H9 (cell line): ENCODE measurements around the gene RNF141. TPM values are rescaled to one million over a fixed set of nuclear protein-coding genes. Genes with fewer than 3 reads are reported as not detected.

Experiments used
- DNase-seq: peaks from one replicate; pipeline ENCODE4 v3.0.0-alpha.2; 2017
- H2AFZ ChIP-seq: one replicate; pipeline ENCODE4 v1.6.1; 2013; ENCODE audit warnings: mild to moderate bottlenecking, low read length, control low read depth, moderate library complexity
- H2AK5ac ChIP-seq: 2 replicates; pipeline ENCODE4 v1.6.1; 2013; ENCODE audit warnings: low read length, control low read depth, mixed read lengths; ENCODE audit not compliant: insufficient read length
- H2BK120ac ChIP-seq: one replicate; pipeline ENCODE4 v1.6.1; 2013; ENCODE audit warnings: low read depth, mild to moderate bottlenecking, low read length, control low read depth, inconsistent platforms; ENCODE audit not compliant: poor library complexity, severe bottlenecking
- H2BK12ac ChIP-seq: 2 replicates; pipeline ENCODE4 v1.6.1; 2013; ENCODE audit warnings: low read length, control low read depth, mixed read lengths, low read depth; ENCODE audit not compliant: insufficient read length
- H2BK15ac ChIP-seq: 2 replicates; pipeline ENCODE4 v1.6.1; 2013; ENCODE audit warnings: low read depth, low read length, control low read depth
- H2BK20ac ChIP-seq: one replicate; pipeline ENCODE4 v1.6.1; 2013; ENCODE audit warnings: low read depth, mild to moderate bottlenecking, low read length, control low read depth, inconsistent platforms; ENCODE audit not compliant: poor library complexity, severe bottlenecking
- H2BK5ac ChIP-seq: 2 replicates; pipeline ENCODE4 v1.6.1; 2013; ENCODE audit warnings: low read length, control low read depth, mixed read lengths; ENCODE audit not compliant: insufficient read length
- H3K14ac ChIP-seq: 2 replicates; pipeline ENCODE4 v1.6.1; 2013; ENCODE audit warnings: low read length, control low read depth; ENCODE audit not compliant: insufficient read depth
- H3K18ac ChIP-seq: 2 replicates; pipeline ENCODE4 v1.6.1; 2013; ENCODE audit warnings: low read depth, mild to moderate bottlenecking, mixed read lengths, low read length, control low read depth; ENCODE audit not compliant: insufficient read length
- H3K23ac ChIP-seq: 2 replicates; pipeline ENCODE4 v1.6.1; 2013; ENCODE audit warnings: low read length, control low read depth, mixed read lengths, low read depth; ENCODE audit not compliant: insufficient read length
- H3K23me2 ChIP-seq: 2 replicates; pipeline ENCODE4 v1.6.1; 2013; ENCODE audit warnings: low read depth, mild to moderate bottlenecking, mixed read lengths, low read length, control low read depth; ENCODE audit not compliant: insufficient read length, poor library complexity, severe bottlenecking
- H3K27ac ChIP-seq: 2 replicates; pipeline ENCODE4 v1.5.1; 2013; ENCODE audit warnings: low read length, control low read depth, mixed read lengths, low read depth; ENCODE audit not compliant: insufficient read length
- H3K27me3 ChIP-seq: 2 replicates; pipeline ENCODE4 v1.6.1; 2013; ENCODE audit warnings: low read length, control low read depth, inconsistent platforms; ENCODE audit not compliant: insufficient read depth
- H3K4ac ChIP-seq: 2 replicates; pipeline ENCODE4 v1.6.1; 2013; ENCODE audit warnings: low read depth, mild to moderate bottlenecking, control low read depth, inconsistent platforms, low read length, moderate library complexity
- H3K4me1 ChIP-seq: 2 replicates; pipeline ENCODE4 v1.6.1; 2013; ENCODE audit warnings: low read length, control low read depth, inconsistent platforms; ENCODE audit not compliant: insufficient read depth
- H3K4me2 ChIP-seq: 2 replicates; pipeline ENCODE4 v1.6.1; 2013; ENCODE audit warnings: low read length, control low read depth, mixed read lengths; ENCODE audit not compliant: insufficient read length, insufficient read depth
- H3K56ac ChIP-seq: 2 replicates; pipeline ENCODE4 v1.6.1; 2013; ENCODE audit warnings: low read depth, mild to moderate bottlenecking, mixed read lengths, low read length, control low read depth; ENCODE audit not compliant: insufficient read length
- H3K79me1 ChIP-seq: 2 replicates; pipeline ENCODE4 v1.6.1; 2013; ENCODE audit warnings: low read depth, mild to moderate bottlenecking, moderate library complexity, low read length, control low read depth, inconsistent platforms; ENCODE audit not compliant: insufficient read depth, poor library complexity, severe bottlenecking
- H3K79me2 ChIP-seq: 2 replicates; pipeline ENCODE4 v1.6.1; 2013; ENCODE audit warnings: low read length, control low read depth, inconsistent platforms; ENCODE audit not compliant: insufficient read depth
- H3K9ac ChIP-seq: 2 replicates; pipeline ENCODE4 v1.6.1; 2013; ENCODE audit warnings: low read length, control low read depth, mixed read lengths; ENCODE audit not compliant: insufficient read length; ENCODE audit errors: extremely low read depth
- H3K9me3 ChIP-seq: one replicate; pipeline ENCODE4 v1.6.1; 2013; ENCODE audit warnings: low read depth, low read length, inconsistent platforms; ENCODE audit not compliant: control insufficient read depth
- H3T11ph ChIP-seq: one replicate; pipeline ENCODE4 v1.6.1; 2013; ENCODE audit warnings: mild to moderate bottlenecking, low read length, control low read depth, inconsistent platforms
- H4K20me1 ChIP-seq: one replicate; pipeline ENCODE4 v1.6.1; 2013; ENCODE audit not compliant: control insufficient read depth, insufficient read length, insufficient read depth
- H4K5ac ChIP-seq: 2 replicates; pipeline ENCODE4 v1.6.1; 2013; ENCODE audit warnings: low read depth, mild to moderate bottlenecking, mixed read lengths, low read length, control low read depth; ENCODE audit not compliant: insufficient read length
- H4K8ac ChIP-seq: replicated peaks from 2 replicates; pipeline ENCODE4 v1.6.1; 2013; ENCODE audit warnings: low read length, control low read depth, mixed read lengths, low read depth; ENCODE audit not compliant: insufficient read length
- H4K91ac ChIP-seq: 2 replicates; pipeline ENCODE4 v1.6.1; 2013; ENCODE audit warnings: low read depth, mild to moderate bottlenecking, moderate library complexity, mixed read lengths, low read length, control low read depth; ENCODE audit not compliant: insufficient read length
- H3K27ac Mint-ChIP-seq, 3 experiments: 2 replicates in 2 of 3; 3 replicates in 1 of 3; pipeline ENCODE4 v1.8.0; 2020 to 2021; ENCODE audit warnings: mixed read lengths in 3 of 3, mild to moderate bottlenecking in 1 of 3, moderate library complexity in 1 of 3
- H3K27me3 Mint-ChIP-seq: 2 replicates; pipeline ENCODE4 v1.8.0; 2021; ENCODE audit warnings: low read depth, mild to moderate bottlenecking, moderate library complexity, mixed read lengths
- H3K36me3 Mint-ChIP-seq, 3 experiments: 2 replicates in 2 of 3; 3 replicates in 1 of 3; pipeline ENCODE4 v1.8.0; 2020 to 2021; ENCODE audit warnings: low read depth in 3 of 3, mixed read lengths in 3 of 3; ENCODE audit not compliant: insufficient read depth in 1 of 3
- H3K4me1 Mint-ChIP-seq, 2 experiments: 2 replicates each; pipeline ENCODE4 v1.8.0; 2020; ENCODE audit warnings: mixed read lengths in 2 of 2
- H3K4me3 Mint-ChIP-seq, 2 experiments: 2 replicates in 1 of 2; 3 replicates in 1 of 2; pipeline ENCODE4 v1.8.0; 2020 to 2021; ENCODE audit warnings: mild to moderate bottlenecking in 2 of 2, mixed read lengths in 2 of 2, moderate library complexity in 1 of 2
- H3K9me3 Mint-ChIP-seq, 2 experiments: 2 replicates in 1 of 2; 3 replicates in 1 of 2; pipeline ENCODE4 v1.8.0; 2020; ENCODE audit warnings: mild to moderate bottlenecking in 2 of 2, mixed read lengths in 2 of 2, moderate library complexity in 1 of 2
- CTCF ChIP-seq: fragments of 200-600 bp; sonication (generic); conservative IDR thresholded peaks from 3 replicates; pipeline ENCODE4 v1.8.0; 2021; ENCODE audit warnings: antibody characterized with exemption, mild to moderate bottlenecking
- WGBS: extraction: QIAGEN DNeasy Blood & Tissue Kit; methylation state at CpG from one replicate; pipeline ENCODE4 v1.1.7; 2013; ENCODE audit warnings: missing lambda C conversion rate, low lambda C conversion rate, mixed read lengths; ENCODE audit not compliant: insufficient read length; ENCODE audit errors: extremely low coverage; 5-methylcytosine and 5-hydroxymethylcytosine counted together
- total RNA-seq: library from RNA; stranded (reverse); gene quantifications from 2 replicates; pipeline ENCODE4 v1.2.1, GENCODE V29; 2021

Gene RNF141
- total RNA-seq, 1 experiment from 2014 or later = 24.7 TPM

GRCh38 chr11:10541561-10541930 lies 559 bp upstream of the RNF141 start:
- H3K4ac ChIP-seq = no peak overlapping the region
- H3K9me3 Mint-ChIP-seq = no peaks in the 10 kb centered on the region; a peak in 1 of 5 replicates
- no peak for DNase-seq
- H3K23ac ChIP-seq = no peak overlapping the region
- peaks cover 11 to 12% of the 10 kb centered on the region in 2 experiments for H3K4me1 Mint-ChIP-seq
- no peak overlapping the region for H3K14ac ChIP-seq
- H4K20me1 ChIP-seq = no peaks in the 10 kb centered on the region
- no peak overlapping the region for H2BK12ac ChIP-seq
- no peaks in the 10 kb centered on the region for H3K27me3 ChIP-seq
- H3K4me2 ChIP-seq = peak overlapping the region; percentile 91
- H2BK120ac ChIP-seq = no peak overlapping the region
- peak overlapping the region; percentile 50 for H2AFZ ChIP-seq
- no peak overlapping the region for H3T11ph ChIP-seq
- TF ChIP-seq CTCF = no peak
- H2AK5ac ChIP-seq = no peak overlapping the region
- no peaks in the 10 kb centered on the region for H3K79me1 ChIP-seq
- H3K4me1 ChIP-seq = 0 out of 2 replicates have a peak, but pooled peaks cover 2% of the 10 kb centered on the region
- H3K79me2 ChIP-seq = no peaks in the 10 kb centered on the region
- no peak overlapping the region for H3K56ac ChIP-seq
- no peak overlapping the region for H4K5ac ChIP-seq
- H3K27ac ChIP-seq = no peak overlapping the region
- H3K9ac ChIP-seq = no peak overlapping the region
- H2BK15ac ChIP-seq = no peak overlapping the region
- peak overlapping the region; percentile 88 to 92 for H3K4me3 Mint-ChIP-seq
- H3K27me3 Mint-ChIP-seq = peaks cover 7% of the 10 kb centered on the region; the same call in 1 of the 2 replicates
- peak overlapping the region; percentile 7 for H3K18ac ChIP-seq
- H2BK5ac ChIP-seq = no peak overlapping the region
- peak overlapping the region in 1 of 3 experiments; percentile 82; a peak in 3 of 7 replicates for H3K27ac Mint-ChIP-seq
- WGBS = no CpG with 5 or more reads among the region's 5 CpGs
- H2BK20ac ChIP-seq = no peak overlapping the region
- peaks cover 6% of the 10 kb centered on the region for H3K23me2 ChIP-seq
- H3K9me3 ChIP-seq = no peaks in the 10 kb centered on the region
- no peaks in the 10 kb centered on the region for H3K36me3 Mint-ChIP-seq
- H4K8ac ChIP-seq = no peak overlapping the region
- no peak overlapping the region for H4K91ac ChIP-seq
